CD4-positive, alpha-beta T cell treated with Interleukin-15 for 4 hours (primary cell): Measurements from ENCODE around the gene FBLN1.

ENCODE experiments used
- DNase-seq: peaks from one replicate; pipeline ENCODE4 v3.0.0-alpha.2; 2020; ENCODE audit warnings: low spot score

The FBLN1 gene

GRCh38 chr22:45640941-45641621 is 138.4 kb downstream of the FBLN1 start:
- no peak for DNase-seq

- DNase-seq = no peak
Measured at GRCh38 chr22:45642986-45643385, 140.3 kb downstream of the FBLN1 start.

- DNase-seq = no peak
Measured at GRCh38 chr22:45644714-45645113, 142.0 kb downstream of the FBLN1 start.

- DNase-seq = no peak
Measured at GRCh38 chr22:45645150-45645525, 142.5 kb downstream of the FBLN1 start.

GRCh38 chr22:45645526-45646414 is 143.1 kb downstream of the FBLN1 start:
- peak; percentile 73 for DNase-seq

GRCh38 chr22:45647532-45648225 is 145.0 kb downstream of the FBLN1 start:
- DNase-seq = no peak

- DNase-seq = no peak
Measured at GRCh38 chr22:45648301-45649117, 145.8 kb downstream of the FBLN1 start.

GRCh38 chr22:45649809-45650208 is 147.1 kb downstream of the FBLN1 start:
- DNase-seq = no peak

GRCh38 chr22:45650721-45651120 is 148.0 kb downstream of the FBLN1 start:
- no peak for DNase-seq
